Measurements from ENCODE around the gene GCAT. TPM values are rescaled to one million over a fixed set of nuclear protein-coding genes. Genes with fewer than 3 reads are reported as not detected.
"Not testable (repeated sequence)": the region's sequence is repeated elsewhere in the genome, so short reads cannot be mapped to it uniquely, and the experiment has no call there.

The GCAT gene
- polyA plus RNA-seq, 1 donor (not counting 4 experiments of a cell fraction or from before 2014, with no cell fraction given) = 8.4 TPM

GRCh38 chr22:37796079-37796478 is 11.7 kb upstream of the GCAT start:
- FAIRE-seq = no peak
- TF ChIP-seq CTCF (optimal IDR thresholded peaks at IDR 0.05 in 1 of 3, IDR thresholded peaks at IDR 0.05 in 1 of 3, conservative IDR thresholded peaks at IDR 0.05 in 1 of 3; ENCODE audit: extremely low read depth in 1 of 3, insufficient read depth in 2 of 3, low read length in 3 of 3) = no peak
- TF ChIP-seq EZH2 (IDR thresholded peaks at IDR 0.05; ENCODE audit: low read length) = no peak

GRCh38 chr22:37797259-37797658 is 10.5 kb upstream of the GCAT start:
- H3K4me3 ChIP-seq (ENCODE audit: control insufficient read depth in 2 of 3, extremely low read depth in 1 of 3, insufficient read depth in 2 of 3, low read depth in 1 of 3, low read length in 3 of 3) = not testable (repeated sequence)

More at GRCh38 chr22:37796079-37796478, 11.7 kb upstream of the GCAT start:
- H3K36me3 ChIP-seq (ENCODE audit: control insufficient read depth in 2 of 2, extremely low read depth in 1 of 2, insufficient read depth in 2 of 2, low read length in 2 of 2) = no peaks in the 10 kb centered on the region
- H3K4me2 ChIP-seq (ENCODE audit: control insufficient read depth, extremely low read depth, insufficient read depth, low read depth, low read length) = no peak overlapping the region
- no peak for DNase-seq (ENCODE audit: low read depth, low spot score)
- no peaks in the 10 kb centered on the region for H3K79me2 ChIP-seq (ENCODE audit: control insufficient read depth, insufficient read depth, low read length)
- no peaks in the 10 kb centered on the region for H3K27me3 ChIP-seq (ENCODE audit: control insufficient read depth, extremely low read depth, insufficient read depth, low read length)
- H3K9me1 ChIP-seq (ENCODE audit: control insufficient read depth, extremely low read depth, insufficient read depth, low read length) = no peaks in the 10 kb centered on the region
- H3K9ac ChIP-seq (ENCODE audit: control insufficient read depth, extremely low read depth, insufficient read depth, low read length) = no peak overlapping the region
- no peaks in the 10 kb centered on the region for H3K9me3 ChIP-seq (ENCODE audit: control insufficient read depth, low read depth, low read length)
- no peak overlapping the region for H3K4me3 ChIP-seq (ENCODE audit: control insufficient read depth in 2 of 3, extremely low read depth in 1 of 3, insufficient read depth in 2 of 3, low read depth in 1 of 3, low read length in 3 of 3)
- H3K27ac ChIP-seq (ENCODE audit: control insufficient read depth, insufficient read depth, low read length) = no peak overlapping the region
- H3K4me1 ChIP-seq (ENCODE audit: control insufficient read depth, extremely low read depth, insufficient read depth, low read length) = peaks cover 2% of the 10 kb centered on the region
- dilution Hi-C loops (cut with MboI; ENCODE audit: extremely low pct_ligation_motif_present, low sequenced_read_pairs) = no loop called here
- no peak overlapping the region for H2AFZ ChIP-seq (ENCODE audit: control insufficient read depth, low read length)
- H4K20me1 ChIP-seq (ENCODE audit: control insufficient read depth, extremely low read depth, insufficient read depth, low read length) = no peaks in the 10 kb centered on the region

GRCh38 chr22:37797874-37798500 is 9.7 kb upstream of the GCAT start:
- Histone ChIP-seq H3K79me2 (ENCODE audit: control insufficient read depth, insufficient read depth, low read length) (no peaks in the 10 kb centered on the region), H3K9ac (ENCODE audit: control insufficient read depth, extremely low read depth, insufficient read depth, low read length) (no peak overlapping the region), H3K4me1 (ENCODE audit: control insufficient read depth, extremely low read depth, insufficient read depth, low read length) (peaks cover 5% of the 10 kb centered on the region), H4K20me1 (ENCODE audit: control insufficient read depth, extremely low read depth, insufficient read depth, low read length) (no peaks in the 10 kb centered on the region), H3K9me1 (ENCODE audit: control insufficient read depth, extremely low read depth, insufficient read depth, low read length) (no peaks in the 10 kb centered on the region), H3K36me3 (ENCODE audit: control insufficient read depth in 2 of 2, extremely low read depth in 1 of 2, insufficient read depth in 2 of 2, low read length in 2 of 2) (no peaks in the 10 kb centered on the region), H3K27ac (ENCODE audit: control insufficient read depth, insufficient read depth, low read length) (no peak overlapping the region), H2AFZ (ENCODE audit: control insufficient read depth, low read length) (no peak overlapping the region), H3K27me3 (ENCODE audit: control insufficient read depth, extremely low read depth, insufficient read depth, low read length) (no peaks in the 10 kb centered on the region), H3K9me3 (ENCODE audit: control insufficient read depth, low read depth, low read length) (no peaks in the 10 kb centered on the region), H3K4me3 (ENCODE audit: control insufficient read depth in 2 of 3, extremely low read depth in 1 of 3, insufficient read depth in 2 of 3, low read depth in 1 of 3, low read length in 3 of 3) (no peak overlapping the region), H3K4me2 (ENCODE audit: control insufficient read depth, extremely low read depth, insufficient read depth, low read depth, low read length) (no peak overlapping the region)
- FAIRE-seq = no peak
- dilution Hi-C loops (cut with MboI; ENCODE audit: extremely low pct_ligation_motif_present, low sequenced_read_pairs) = no loop called here
- TF ChIP-seq EZH2 (IDR thresholded peaks at IDR 0.05; ENCODE audit: low read length) = no peak
- no peak for TF ChIP-seq CTCF (optimal IDR thresholded peaks at IDR 0.05 in 1 of 3, IDR thresholded peaks at IDR 0.05 in 1 of 3, conservative IDR thresholded peaks at IDR 0.05 in 1 of 3; ENCODE audit: extremely low read depth in 1 of 3, insufficient read depth in 2 of 3, low read length in 3 of 3)
- no peak for DNase-seq (ENCODE audit: low read depth, low spot score)

More at GRCh38 chr22:37797259-37797658, 10.5 kb upstream of the GCAT start:
- H3K79me2 ChIP-seq (ENCODE audit: control insufficient read depth, insufficient read depth, low read length); H4K20me1 ChIP-seq (ENCODE audit: control insufficient read depth, extremely low read depth, insufficient read depth, low read length); H3K9me3 ChIP-seq (ENCODE audit: control insufficient read depth, low read depth, low read length); FAIRE-seq; dilution Hi-C loops (cut with MboI; ENCODE audit: extremely low pct_ligation_motif_present, low sequenced_read_pairs); H2AFZ ChIP-seq (ENCODE audit: control insufficient read depth, low read length); H3K27ac ChIP-seq (ENCODE audit: control insufficient read depth, insufficient read depth, low read length); DNase-seq (ENCODE audit: low read depth, low spot score); H3K4me1 ChIP-seq (ENCODE audit: control insufficient read depth, extremely low read depth, insufficient read depth, low read length); H3K9ac ChIP-seq (ENCODE audit: control insufficient read depth, extremely low read depth, insufficient read depth, low read length); H3K27me3 ChIP-seq (ENCODE audit: control insufficient read depth, extremely low read depth, insufficient read depth, low read length); H3K9me1 ChIP-seq (ENCODE audit: control insufficient read depth, extremely low read depth, insufficient read depth, low read length); H3K4me2 ChIP-seq (ENCODE audit: control insufficient read depth, extremely low read depth, insufficient read depth, low read depth, low read length); H3K36me3 ChIP-seq (ENCODE audit: control insufficient read depth in 2 of 2, extremely low read depth in 1 of 2, insufficient read depth in 2 of 2, low read length in 2 of 2): not testable (repeated sequence)

GRCh38 chr22:37799979-37800378 is 7.8 kb upstream of the GCAT start:
- H3K27me3 ChIP-seq (ENCODE audit: control insufficient read depth, extremely low read depth, insufficient read depth, low read length); H3K36me3 ChIP-seq (ENCODE audit: control insufficient read depth in 2 of 2, extremely low read depth in 1 of 2, insufficient read depth in 2 of 2, low read length in 2 of 2); H2AFZ ChIP-seq (ENCODE audit: control insufficient read depth, low read length); H3K27ac ChIP-seq (ENCODE audit: control insufficient read depth, insufficient read depth, low read length); H3K9me1 ChIP-seq (ENCODE audit: control insufficient read depth, extremely low read depth, insufficient read depth, low read length); H4K20me1 ChIP-seq (ENCODE audit: control insufficient read depth, extremely low read depth, insufficient read depth, low read length); H3K4me1 ChIP-seq (ENCODE audit: control insufficient read depth, extremely low read depth, insufficient read depth, low read length); H3K9me3 ChIP-seq (ENCODE audit: control insufficient read depth, low read depth, low read length); FAIRE-seq; dilution Hi-C loops (cut with MboI; ENCODE audit: extremely low pct_ligation_motif_present, low sequenced_read_pairs); DNase-seq (ENCODE audit: low read depth, low spot score); H3K79me2 ChIP-seq (ENCODE audit: control insufficient read depth, insufficient read depth, low read length); H3K4me3 ChIP-seq (ENCODE audit: control insufficient read depth in 2 of 3, extremely low read depth in 1 of 3, insufficient read depth in 2 of 3, low read depth in 1 of 3, low read length in 3 of 3); H3K4me2 ChIP-seq (ENCODE audit: control insufficient read depth, extremely low read depth, insufficient read depth, low read depth, low read length); H3K9ac ChIP-seq (ENCODE audit: control insufficient read depth, extremely low read depth, insufficient read depth, low read length): not testable (repeated sequence)
